NCI-H226 (cell line): ENCODE data around the gene DBR1.
"Not testable (repeated sequence)": the region's sequence is repeated elsewhere in the genome, so short reads cannot be mapped to it uniquely, and the experiment has no call there.

Experiments
- DNase-seq: peaks from one replicate; pipeline ENCODE4 v3.0.0-alpha.2; 2015

Gene DBR1

GRCh38 chr3:138186221-138186620 is 11.5 kb upstream of the DBR1 start:
- no peak for DNase-seq

DNA sequence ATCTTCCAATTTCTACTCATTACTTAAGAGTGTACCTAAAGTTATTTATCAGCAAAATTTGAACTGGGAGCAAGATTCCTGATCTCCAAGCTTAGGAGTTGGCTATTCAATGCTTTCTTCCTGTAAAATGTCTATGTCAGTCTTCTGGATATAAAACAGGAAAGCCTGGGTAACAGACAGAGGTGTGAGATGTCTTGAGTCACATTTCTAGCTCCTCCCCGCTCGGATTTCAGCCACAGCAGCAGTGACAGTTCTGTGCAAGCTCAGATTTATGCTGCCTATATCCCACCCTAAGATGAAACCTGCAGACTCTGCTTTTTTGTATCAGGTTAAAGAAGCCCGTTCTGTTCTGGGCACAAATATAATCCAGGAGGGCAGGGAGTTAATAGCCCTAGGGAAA is 10.3 kb upstream of the DBR1 start:
- DNase-seq = no peak

GRCh38 chr3:138180375-138181029 is 5.8 kb upstream of the DBR1 start:
- DNase-seq = peak; percentile 22

DNA sequence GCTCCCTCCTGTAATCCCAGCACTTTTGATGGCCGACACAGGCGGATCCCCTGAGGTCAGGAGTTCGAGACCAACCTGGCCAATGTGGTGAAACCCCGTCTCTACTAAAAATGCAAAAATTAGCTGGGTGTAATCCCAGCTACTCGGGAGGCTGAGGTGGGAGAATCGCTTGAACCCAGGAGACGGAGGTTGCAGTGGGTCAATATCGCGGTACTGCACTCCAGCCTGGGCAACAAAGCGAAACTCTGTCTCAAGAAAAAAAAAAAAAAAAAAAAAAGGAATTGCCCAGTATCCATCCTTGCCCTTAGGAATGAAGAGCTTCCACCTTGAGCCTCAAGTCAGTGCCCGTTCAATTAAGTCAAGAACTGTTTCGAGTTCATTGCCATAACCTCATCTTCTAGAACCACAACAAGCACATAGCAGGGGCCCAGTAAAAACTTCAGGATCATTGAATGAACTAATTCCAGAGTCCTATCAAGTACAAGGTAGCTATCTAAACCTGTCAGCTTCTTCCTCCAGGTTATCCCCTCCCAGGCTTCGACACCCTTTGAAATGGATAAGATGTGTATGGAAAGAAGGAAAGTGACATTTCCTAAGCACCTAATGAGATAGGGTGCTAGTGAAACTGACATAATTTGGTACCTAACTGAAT is 826 bp downstream of the DBR1 start:
- no peak for DNase-seq

- DNase-seq = no peak
These were observed 2.1 kb downstream of the DBR1 start for GRCh38 chr3:138172625-138173024.

GRCh38 chr3:138165061-138165460 is 9.7 kb downstream of the DBR1 start:
- no peak for DNase-seq

- DNase-seq = no peak
These were observed 17.0 kb downstream of the DBR1 start for GRCh38 chr3:138157743-138158142.

- no peak for DNase-seq
These were observed 20.2 kb downstream of the DBR1 start for GRCh38 chr3:138154534-138154933.

DNA sequence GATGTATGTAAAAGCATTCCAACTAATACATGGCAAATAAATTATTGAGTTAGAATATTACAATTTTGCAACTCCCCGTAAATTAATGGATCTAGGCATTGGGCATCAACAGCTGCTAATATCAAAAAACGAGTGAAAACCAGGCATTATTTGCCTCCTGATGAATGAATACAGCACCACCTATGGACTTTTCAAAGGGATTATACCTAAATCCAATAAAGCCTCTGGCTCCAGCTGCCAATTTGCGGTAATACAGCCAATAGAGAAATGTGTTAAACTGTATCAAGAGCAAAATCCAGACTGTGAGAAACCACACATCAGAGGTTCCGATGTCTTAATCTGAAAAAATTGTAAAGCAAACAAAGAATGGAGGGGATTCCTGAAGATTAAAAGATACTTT is 26.2 kb downstream of the DBR1 start:
- DNase-seq = no peak

DNA sequence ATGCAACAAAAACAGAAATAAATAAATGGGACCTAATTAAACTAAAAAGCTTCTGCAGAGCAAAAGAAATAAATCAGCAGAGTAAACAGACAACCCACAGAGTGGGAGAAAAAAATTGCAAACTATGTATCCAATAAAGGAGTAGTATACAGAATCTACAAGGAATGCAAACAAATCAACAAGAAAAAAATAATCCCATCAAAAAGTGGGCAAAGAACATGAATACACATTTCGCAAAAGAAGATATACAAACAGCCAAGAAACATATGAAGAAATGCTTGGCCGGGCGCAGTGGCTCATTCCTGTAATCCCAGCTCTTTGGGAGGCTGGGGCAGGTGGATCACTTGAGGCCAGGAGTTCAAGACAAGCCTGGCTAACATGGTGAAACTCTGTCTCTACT is 32.5 kb downstream of the DBR1 start:
- DNase-seq = not testable (repeated sequence)

GRCh38 chr3:138140940-138141339 is 33.8 kb downstream of the DBR1 start:
- no peak for DNase-seq

GRCh38 chr3:138139691-138140090 is 35.0 kb downstream of the DBR1 start:
- DNase-seq = no peak

DNA sequence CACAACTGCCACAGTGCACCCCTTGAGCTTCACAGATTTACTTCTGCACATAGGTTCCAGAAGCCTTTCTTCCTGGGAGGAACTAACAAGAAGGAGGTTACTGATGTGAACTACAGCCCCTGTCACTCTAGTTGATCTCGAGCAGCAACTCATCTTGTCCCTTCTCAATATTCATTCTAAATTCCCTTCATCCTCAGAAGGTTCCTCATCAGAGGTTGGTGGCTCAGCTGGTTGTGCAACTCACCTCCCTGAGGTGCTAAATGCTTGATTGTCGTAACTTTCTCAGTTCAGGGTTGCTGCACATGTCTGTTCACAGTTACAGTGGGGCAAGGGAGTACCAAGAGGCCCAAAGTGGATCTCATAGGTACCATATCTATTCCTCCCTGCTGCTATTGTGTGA is 36.9 kb downstream of the DBR1 start:
- DNase-seq = no peak

DNA sequence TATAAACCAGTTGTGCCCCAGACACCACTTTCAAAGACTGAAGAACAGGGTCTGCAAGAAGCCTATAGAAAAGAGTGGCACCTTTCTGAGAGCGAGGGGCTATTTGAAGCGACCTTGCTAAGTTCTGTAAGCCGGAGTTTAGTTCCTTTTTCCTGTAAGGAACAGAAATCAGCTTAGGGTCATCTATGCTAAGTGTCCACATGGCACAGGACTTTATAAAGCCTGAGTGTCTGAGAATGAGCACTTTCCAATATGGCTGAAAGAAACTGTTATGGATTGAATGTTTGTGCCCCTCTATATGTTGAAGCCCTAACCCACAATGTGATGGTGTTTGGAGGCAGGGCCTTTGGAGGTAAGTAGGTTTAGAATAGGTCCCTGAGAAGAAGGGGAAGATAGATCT is 38.5 kb downstream of the DBR1 start:
- DNase-seq = no peak

GRCh38 chr3:138135833-138136194 is 38.9 kb downstream of the DBR1 start:
- DNase-seq = no peak

GRCh38 chr3:138135146-138135832 is 39.4 kb downstream of the DBR1 start:
- DNase-seq = no peak

- DNase-seq = no peak
These were observed 42.5 kb downstream of the DBR1 start, which contains the start of gene A4GNT for GRCh38 chr3:138132239-138132638. TSS of gene A4GNT (minus strand) at chr3:138132390. CDS start at chr3:138131256, 1,134 bp downstream.

GRCh38 chr3:138127636-138128365 is 46.9 kb downstream of the DBR1 start:
- DNase-seq = no peak

DNA sequence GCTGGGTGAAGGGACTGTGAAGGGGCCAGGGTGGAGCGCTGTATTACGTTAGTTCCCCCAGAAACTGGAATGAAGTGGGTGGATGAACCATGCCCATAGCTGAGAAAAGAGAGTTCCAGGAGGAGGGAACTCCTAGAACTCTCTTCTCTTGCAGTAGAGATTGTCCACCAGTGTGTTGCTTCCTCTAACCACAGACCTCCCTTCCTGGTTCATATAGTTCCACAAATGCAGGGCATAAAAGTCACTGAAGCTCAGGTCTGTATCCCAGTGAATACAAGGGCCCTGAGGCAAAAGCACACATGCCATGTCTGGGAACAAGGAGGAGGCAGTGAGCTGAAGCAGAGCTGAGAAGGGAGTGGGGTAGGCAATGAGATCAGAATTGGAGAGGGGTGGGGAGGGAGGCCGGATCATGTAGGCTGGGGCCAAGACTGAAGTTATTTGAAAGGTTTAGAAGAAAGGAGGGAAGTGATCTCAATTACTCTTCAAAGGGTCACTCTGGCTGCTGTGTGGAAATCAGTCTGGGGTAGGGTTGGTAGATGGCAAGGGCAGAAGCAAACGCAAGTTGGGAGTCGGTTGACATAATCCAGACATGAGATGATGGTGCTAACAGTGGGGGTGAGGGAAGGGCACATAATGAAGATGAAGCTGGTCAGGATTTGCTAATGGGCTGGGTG is 49.0 kb downstream of the DBR1 start:
- peak; percentile 37 for DNase-seq

GRCh38 chr3:138124706-138125355 is 49.9 kb downstream of the DBR1 start:
- peak; percentile 12 for DNase-seq

GRCh38 chr3:138124188-138124587 is 50.5 kb downstream of the DBR1 start:
- DNase-seq = no peak

- DNase-seq = no peak
These were observed 55.3 kb downstream of the DBR1 start for GRCh38 chr3:138119423-138119766.
